ENCODE measurements around the gene RDX. TPM values are rescaled to one million over a fixed set of nuclear protein-coding genes. Genes with fewer than 3 reads are reported as not detected.
"Not testable (repeated sequence)": the region's sequence is repeated elsewhere in the genome, so short reads cannot be mapped to it uniquely, and the experiment has no call there.

Gene RDX
- total RNA-seq, 2 experiments from 2014 or later: 35.2 to 37.4 TPM

DNA sequence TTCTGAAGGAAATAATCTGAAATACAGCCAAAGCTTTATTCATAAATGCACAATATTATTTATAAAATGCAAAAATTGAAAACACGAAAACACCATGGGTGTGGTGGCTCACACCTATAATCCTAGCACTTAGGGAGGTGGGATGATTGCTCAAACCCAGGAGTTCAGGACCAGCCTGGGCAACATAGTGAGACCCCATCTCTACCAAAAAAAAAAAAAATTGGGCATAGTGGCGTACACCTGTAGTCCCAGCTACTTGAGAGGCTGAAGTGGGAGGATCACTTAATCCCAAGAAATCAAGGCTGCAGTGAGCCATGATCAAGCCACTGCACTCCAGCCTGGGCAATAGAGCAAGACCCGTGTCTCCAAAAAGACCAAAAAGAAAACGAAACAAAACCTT, 5.2 kb upstream of the RDX start:
- Mint-ChIP-seq H3K4me1 (ENCODE audit: low read depth) (peaks cover 23% of the 10 kb centered on the region), H3K36me3 (ENCODE audit: low read depth) (no peaks in the 10 kb centered on the region), H3K9me3 (peaks cover 3% of the 10 kb centered on the region), H3K27ac (no peak overlapping the region), H3K4me3 (no peak overlapping the region), H3K27me3 (ENCODE audit: low read depth) (no peaks in the 10 kb centered on the region)
- DNase-seq: no peak
- CTCF ChIA-PET: interaction anchor here (0.6 kb wide), 1 partner anchor 35 kb away, joined by 8 read pairs; no protein-coding TSS in a partner anchor
- intact Hi-C loops (cut with micrococcal nuclease): no loop called here

DNA sequence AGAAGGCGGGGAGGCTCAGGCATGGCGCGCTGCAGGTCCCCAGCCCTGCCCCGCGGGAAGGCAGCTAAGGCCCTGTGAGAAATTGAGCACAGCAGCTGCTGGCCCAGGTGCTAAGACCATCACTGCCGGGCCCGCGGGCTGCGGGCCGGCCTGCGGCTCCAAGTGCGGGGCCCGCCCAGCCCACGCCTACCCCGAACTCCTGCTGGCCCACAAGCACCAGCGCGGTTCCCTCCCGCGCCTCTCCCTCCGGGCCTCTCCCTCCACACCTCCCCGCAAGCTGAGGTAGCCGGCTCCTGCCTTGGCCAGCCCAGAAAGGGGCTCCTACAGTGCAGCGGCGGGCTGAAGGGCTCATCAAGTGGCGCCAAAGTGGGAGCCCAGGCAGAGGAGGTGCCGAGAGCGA, 4.6 kb upstream of the RDX start:
- peaks cover 3% of the 10 kb centered on the region for H3K9me3 Mint-ChIP-seq
- intact Hi-C loops (cut with micrococcal nuclease): no loop called here
- no peaks in the 10 kb centered on the region for H3K27me3 Mint-ChIP-seq (ENCODE audit: low read depth)
- no peak for DNase-seq
- H3K27ac Mint-ChIP-seq: no peak overlapping the region
- no peak overlapping the region for H3K4me3 Mint-ChIP-seq
- CTCF ChIA-PET: interaction anchor here (0.6 kb wide), 1 partner anchor 35 kb away, joined by 8 read pairs; no protein-coding TSS in a partner anchor
- no peaks in the 10 kb centered on the region for H3K36me3 Mint-ChIP-seq (ENCODE audit: low read depth)
- peaks cover 23% of the 10 kb centered on the region for H3K4me1 Mint-ChIP-seq (ENCODE audit: low read depth)

DNA sequence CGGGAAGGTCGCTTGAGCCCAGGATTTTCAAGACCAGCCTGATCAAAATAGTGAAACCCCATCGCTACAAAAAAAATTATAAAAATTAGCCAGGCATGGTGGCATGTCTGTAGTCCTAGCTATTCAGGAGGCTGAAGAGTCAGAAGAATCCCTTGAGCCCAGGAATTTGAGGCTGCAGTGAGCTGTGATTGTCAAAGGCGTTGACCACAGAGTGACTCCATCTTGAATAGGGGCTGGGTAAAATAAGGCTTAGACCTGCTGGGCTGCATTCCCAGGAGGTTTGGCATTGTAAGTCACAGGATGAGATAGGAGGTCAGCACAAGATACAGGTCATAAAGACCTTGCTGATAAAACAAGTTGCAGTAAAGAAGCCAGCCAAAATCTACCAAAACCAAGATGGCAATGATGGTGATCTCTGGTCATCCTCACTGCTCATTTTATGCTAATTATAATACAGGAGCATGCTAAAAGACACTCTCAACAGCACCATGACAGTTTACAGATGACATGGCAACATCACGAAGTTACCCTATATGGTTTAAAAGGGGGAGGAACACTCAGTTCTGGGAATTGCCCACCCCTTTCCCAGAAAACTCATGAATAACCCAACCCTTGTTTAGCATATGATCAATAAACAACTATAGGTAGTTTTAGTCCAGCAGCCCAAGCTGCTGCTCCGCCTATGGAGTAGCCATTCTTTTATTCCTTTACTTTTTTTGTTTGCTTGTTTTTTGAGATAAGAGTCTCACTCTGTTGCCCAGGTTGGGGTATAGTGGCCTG, 2.8 kb upstream of the RDX start:
- Mint-ChIP-seq H3K27ac (no peak overlapping the region), H3K9me3 (peaks cover 3% of the 10 kb centered on the region), H3K36me3 (ENCODE audit: low read depth) (peaks cover 4% of the 10 kb centered on the region), H3K4me3 (no peak overlapping the region), H3K4me1 (ENCODE audit: low read depth) (peaks cover 29% of the 10 kb centered on the region), H3K27me3 (ENCODE audit: low read depth) (no peaks in the 10 kb centered on the region)
- CTCF ChIA-PET: interaction anchor here (0.6 to 1.3 kb wide), 2 partner anchors 10 to 64 kb away, joined by 3 to 4 read pairs; no protein-coding TSS in a partner anchor
- no peak for DNase-seq
- intact Hi-C loops (cut with micrococcal nuclease): no loop called here

DNA sequence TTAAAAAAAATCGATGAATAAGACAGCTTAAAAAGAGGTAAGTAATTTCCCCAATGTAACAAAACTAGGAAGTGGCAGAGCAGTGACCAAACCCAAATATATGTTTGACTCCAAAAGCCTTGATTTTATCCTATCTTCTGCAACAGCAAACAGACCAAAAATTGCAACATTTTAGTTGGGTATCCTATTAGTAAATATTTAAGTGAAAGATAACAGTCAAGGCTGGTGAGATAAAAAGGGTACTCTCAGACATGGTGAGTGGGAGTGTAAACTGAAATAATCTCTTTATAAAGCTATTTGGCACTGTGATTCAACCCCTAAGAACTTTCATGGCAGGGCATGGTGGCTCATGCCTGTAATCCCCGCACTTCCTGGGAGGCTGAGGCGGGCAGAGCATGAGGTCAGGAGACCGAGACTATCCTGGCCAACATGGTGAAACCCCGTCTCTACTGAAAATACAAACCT, 1.9 kb upstream of the RDX start:
- Mint-ChIP-seq H3K9me3 (peaks cover 3% of the 10 kb centered on the region), H3K4me1 (ENCODE audit: low read depth) (peaks cover 35% of the 10 kb centered on the region), H3K27ac (no peak overlapping the region), H3K4me3 (no peak overlapping the region), H3K27me3 (ENCODE audit: low read depth) (no peaks in the 10 kb centered on the region), H3K36me3 (ENCODE audit: low read depth) (peaks cover 5% of the 10 kb centered on the region)
- no peak for DNase-seq
- intact Hi-C loops (cut with micrococcal nuclease): no loop called here
- CTCF ChIA-PET: interaction anchor here (1.3 kb wide), 1 partner anchor 11 kb away, joined by 4 read pairs; no protein-coding TSS in a partner anchor

DNA sequence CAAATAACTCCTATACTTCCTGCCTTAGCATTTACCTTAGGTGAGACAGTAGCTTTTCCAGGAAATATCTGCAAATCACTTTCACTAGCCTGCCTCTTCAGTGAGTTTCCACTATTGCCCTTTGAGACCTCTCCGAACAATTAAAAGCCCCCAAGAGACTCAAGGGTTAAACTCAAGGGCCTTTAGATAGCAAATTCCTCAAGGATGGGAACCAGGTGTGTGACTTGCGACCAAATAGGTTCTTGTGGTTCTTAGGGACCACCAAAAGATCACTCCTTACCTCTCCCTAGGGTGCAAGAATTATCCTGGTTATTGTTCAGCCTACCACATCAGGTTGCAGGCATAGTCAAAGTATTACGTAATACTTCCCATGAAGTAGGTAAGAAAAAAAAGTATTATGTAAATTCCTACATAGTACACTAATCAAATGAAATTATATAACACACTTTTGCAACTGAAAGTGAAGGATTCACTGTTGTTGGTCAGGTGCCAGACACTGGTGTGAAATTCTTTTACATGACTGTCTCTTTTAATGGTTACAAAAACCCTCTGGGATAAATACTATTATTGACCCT, 1.4 kb upstream of the RDX start:
- Mint-ChIP-seq H3K36me3 (ENCODE audit: low read depth) (peaks cover 5% of the 10 kb centered on the region), H3K4me3 (peak overlapping the region; percentile 51), H3K9me3 (peaks cover 3% of the 10 kb centered on the region), H3K27ac (no peak overlapping the region), H3K4me1 (ENCODE audit: low read depth) (peaks cover 36% of the 10 kb centered on the region), H3K27me3 (ENCODE audit: low read depth) (no peaks in the 10 kb centered on the region)
- CTCF ChIA-PET: interaction anchor here (0.6 to 1.6 kb wide), 3 partner anchors 11 to 70 kb away, joined by 4 to 5 read pairs (median 4); no protein-coding TSS in a partner anchor
- peak; percentile 26 for DNase-seq
- intact Hi-C loops (cut with micrococcal nuclease): loop anchor here (2.0 kb wide), 1 partner anchor 19 kb away; no protein-coding TSS in a partner anchor

DNA sequence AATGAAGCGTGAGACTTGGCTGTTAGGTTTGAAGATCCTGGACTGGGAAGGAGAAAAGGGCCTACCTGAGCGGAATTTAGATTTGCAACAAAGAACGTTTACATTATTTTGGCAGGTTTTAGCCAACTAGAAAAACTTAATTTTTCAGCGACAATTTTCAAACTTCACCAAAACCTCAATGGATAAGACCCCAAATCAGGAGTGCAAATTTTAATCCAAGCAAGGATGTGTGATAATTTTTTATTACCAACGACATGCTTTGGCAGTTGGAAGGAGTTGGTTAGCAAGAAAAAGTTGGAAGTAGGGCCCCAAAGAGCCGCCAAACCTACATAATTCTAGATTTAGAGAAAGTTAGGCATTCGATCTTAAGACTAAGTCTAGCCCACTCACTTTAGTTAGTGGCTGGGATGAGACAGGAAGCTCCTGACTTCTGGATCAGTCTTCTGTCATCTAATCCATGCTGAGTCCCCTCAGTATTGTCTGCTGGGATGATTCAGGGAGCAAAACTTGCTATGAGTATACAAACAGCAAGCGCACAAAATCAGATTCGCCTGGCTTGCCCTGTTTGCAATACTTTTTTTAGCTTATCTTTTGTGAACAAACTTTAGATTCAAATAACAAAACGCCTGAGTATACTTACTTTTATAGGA, 787 bp upstream of the RDX start:
- intact Hi-C loops (cut with micrococcal nuclease): loop anchor here (2.0 kb wide), 1 partner anchor 18 kb away; no protein-coding TSS in a partner anchor
- Mint-ChIP-seq H3K27ac (no peak overlapping the region), H3K4me1 (ENCODE audit: low read depth) (peaks cover 37% of the 10 kb centered on the region), H3K4me3 (peak overlapping the region; percentile 51), H3K9me3 (peaks cover 3% of the 10 kb centered on the region), H3K27me3 (ENCODE audit: low read depth) (no peaks in the 10 kb centered on the region), H3K36me3 (ENCODE audit: low read depth) (peaks cover 5% of the 10 kb centered on the region)
- CTCF ChIA-PET: interaction anchor here (0.6 to 1.6 kb wide), 6 partner anchors 31 to 958 kb away, joined by 3 to 5 read pairs (median 4); no protein-coding TSS in a partner anchor
- no peak for DNase-seq

DNA sequence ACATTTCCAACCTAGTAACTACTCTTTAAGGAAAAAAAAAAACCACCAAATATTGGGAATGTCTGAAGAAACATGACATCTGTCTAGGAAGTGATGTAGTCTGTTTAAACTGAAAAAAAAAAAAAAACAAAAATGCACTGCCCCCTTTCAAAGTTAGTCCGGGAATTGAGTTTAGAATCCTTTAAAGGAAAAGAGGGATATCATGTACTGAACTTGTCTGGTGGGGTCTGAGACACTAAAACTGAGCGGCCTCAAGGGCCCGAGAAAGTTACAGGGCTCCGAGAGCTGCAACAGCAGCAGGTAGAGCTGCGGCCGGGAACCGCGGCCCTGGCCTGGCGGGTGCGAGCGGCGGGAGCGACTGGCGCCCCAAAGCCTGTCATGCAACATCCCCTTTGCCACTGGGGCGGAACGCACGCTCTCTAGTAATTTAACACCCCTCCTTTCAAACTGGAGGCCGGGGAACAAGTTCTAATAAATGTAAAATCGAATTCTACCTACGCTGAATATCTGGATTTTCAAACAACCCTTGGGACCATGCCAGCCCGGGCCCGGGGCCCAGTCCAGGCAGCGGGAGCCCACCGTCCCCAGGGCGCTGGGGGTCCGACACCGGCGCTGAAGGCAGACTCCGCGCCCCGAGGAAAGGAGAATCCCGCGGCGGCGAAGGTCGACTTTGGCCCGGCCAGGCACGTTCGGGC, 736 bp downstream of the RDX start:
- DNase-seq: peak; percentile 67
- H3K27me3 Mint-ChIP-seq (ENCODE audit: low read depth): no peaks in the 10 kb centered on the region
- CTCF ChIA-PET: interaction anchor here (1.3 to 1.6 kb wide), 2 partner anchors 33 to 54 kb away, joined by 5 read pairs; no protein-coding TSS in a partner anchor
- peak overlapping the region; percentile 91 for H3K4me3 Mint-ChIP-seq
- intact Hi-C loops (cut with micrococcal nuclease): loop anchor here (1.0 to 2.0 kb wide), 5 partner anchors 17 to 136 kb away; no protein-coding TSS in a partner anchor
- peaks cover 43% of the 10 kb centered on the region for H3K4me1 Mint-ChIP-seq (ENCODE audit: low read depth)
- peak overlapping the region; percentile 83 for H3K27ac Mint-ChIP-seq
- peaks cover 10% of the 10 kb centered on the region for H3K36me3 Mint-ChIP-seq (ENCODE audit: low read depth)
- peaks cover 3% of the 10 kb centered on the region for H3K9me3 Mint-ChIP-seq

DNA sequence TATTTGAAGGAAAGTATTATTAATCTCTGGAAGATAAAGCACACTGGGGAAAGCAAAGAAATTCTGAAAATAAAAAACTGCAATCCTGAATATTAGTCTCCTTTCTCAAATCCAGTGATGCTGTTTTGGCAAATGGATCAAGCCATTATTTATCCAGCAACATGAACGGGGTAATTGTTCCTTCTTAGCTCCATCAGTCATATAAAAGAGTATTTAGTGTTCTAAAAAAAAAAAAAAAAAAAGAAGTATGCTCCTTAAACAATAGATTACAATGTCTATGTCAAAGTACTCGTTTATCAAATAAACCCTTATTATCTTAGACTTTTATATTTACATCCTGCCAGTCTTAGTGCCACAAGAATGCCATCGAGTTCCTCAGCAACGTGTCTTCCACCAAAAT, 1.3 kb downstream of the RDX start:
- peak overlapping the region; percentile 91 for H3K4me3 Mint-ChIP-seq
- DNase-seq: no peak
- peaks cover under 1% of the 10 kb centered on the region for H3K9me3 Mint-ChIP-seq
- no peaks in the 10 kb centered on the region for H3K27me3 Mint-ChIP-seq (ENCODE audit: low read depth)
- H3K4me1 Mint-ChIP-seq (ENCODE audit: low read depth): peaks cover 45% of the 10 kb centered on the region
- peaks cover 10% of the 10 kb centered on the region for H3K36me3 Mint-ChIP-seq (ENCODE audit: low read depth)
- CTCF ChIA-PET: no interaction called here
- no peak overlapping the region for H3K27ac Mint-ChIP-seq
- intact Hi-C loops (cut with micrococcal nuclease): loop anchor here (1.0 kb wide), 1 partner anchor 78 kb away; no protein-coding TSS in a partner anchor

DNA sequence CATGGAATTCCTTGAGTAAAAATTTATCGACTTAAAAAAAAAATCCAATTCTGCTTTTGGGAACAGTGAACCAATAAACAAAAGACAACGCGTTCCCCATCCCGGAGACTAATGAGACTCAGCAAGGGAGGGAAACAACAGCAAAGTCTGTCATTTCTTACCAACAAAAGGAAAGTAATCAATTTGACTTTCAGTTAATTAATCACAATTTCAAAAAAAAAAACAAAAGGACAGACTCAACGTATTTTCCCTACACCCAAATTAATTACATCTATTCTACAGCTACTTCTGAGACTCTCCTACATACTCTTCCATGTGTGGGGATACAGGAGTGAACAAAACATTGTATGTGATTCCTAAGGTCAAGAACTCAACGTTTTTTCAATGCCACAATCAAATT, 1.9 kb downstream of the RDX start:
- no peak overlapping the region for H3K27ac Mint-ChIP-seq
- CTCF ChIA-PET: interaction anchor here (1.0 kb wide), 1 partner anchor 73 kb away, joined by 3 read pairs; no protein-coding TSS in a partner anchor
- H3K36me3 Mint-ChIP-seq (ENCODE audit: low read depth): peaks cover 10% of the 10 kb centered on the region
- H3K27me3 Mint-ChIP-seq (ENCODE audit: low read depth): no peaks in the 10 kb centered on the region
- intact Hi-C loops (cut with micrococcal nuclease): no loop called here
- no peak for DNase-seq
- peak overlapping the region; percentile 91 for H3K4me3 Mint-ChIP-seq
- H3K9me3 Mint-ChIP-seq: no peaks in the 10 kb centered on the region
- peaks cover 43% of the 10 kb centered on the region for H3K4me1 Mint-ChIP-seq (ENCODE audit: low read depth)

DNA sequence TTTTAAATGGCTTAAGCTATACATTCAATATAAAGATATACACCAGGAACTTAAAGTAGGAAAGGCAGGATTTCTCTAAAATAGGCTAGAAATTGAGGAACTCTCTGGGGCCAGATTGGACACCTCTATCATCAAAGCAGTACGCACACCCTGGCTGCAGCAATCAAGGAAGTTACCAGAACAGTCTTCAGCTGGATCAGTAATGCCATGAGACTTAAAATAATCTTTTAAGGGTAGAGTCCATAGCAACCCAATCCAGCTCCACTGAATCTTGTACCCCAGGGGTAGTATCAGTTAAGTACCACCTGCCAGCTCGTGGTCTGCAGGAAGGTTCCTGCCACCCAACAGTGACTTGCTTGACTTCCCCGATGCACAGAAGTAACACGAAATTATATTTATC, 3.0 kb downstream of the RDX start:
- intact Hi-C loops (cut with micrococcal nuclease): no loop called here
- H3K4me3 Mint-ChIP-seq: peak overlapping the region; percentile 18
- DNase-seq: no peak
- H3K9me3 Mint-ChIP-seq: no peaks in the 10 kb centered on the region
- peaks cover 10% of the 10 kb centered on the region for H3K36me3 Mint-ChIP-seq (ENCODE audit: low read depth)
- no peaks in the 10 kb centered on the region for H3K27me3 Mint-ChIP-seq (ENCODE audit: low read depth)
- no peak overlapping the region for H3K27ac Mint-ChIP-seq
- CTCF ChIA-PET: interaction anchor here (0.6 kb wide), 1 partner anchor 934 kb away, joined by 3 read pairs; no protein-coding TSS in a partner anchor
- H3K4me1 Mint-ChIP-seq (ENCODE audit: low read depth): peaks cover 36% of the 10 kb centered on the region

DNA sequence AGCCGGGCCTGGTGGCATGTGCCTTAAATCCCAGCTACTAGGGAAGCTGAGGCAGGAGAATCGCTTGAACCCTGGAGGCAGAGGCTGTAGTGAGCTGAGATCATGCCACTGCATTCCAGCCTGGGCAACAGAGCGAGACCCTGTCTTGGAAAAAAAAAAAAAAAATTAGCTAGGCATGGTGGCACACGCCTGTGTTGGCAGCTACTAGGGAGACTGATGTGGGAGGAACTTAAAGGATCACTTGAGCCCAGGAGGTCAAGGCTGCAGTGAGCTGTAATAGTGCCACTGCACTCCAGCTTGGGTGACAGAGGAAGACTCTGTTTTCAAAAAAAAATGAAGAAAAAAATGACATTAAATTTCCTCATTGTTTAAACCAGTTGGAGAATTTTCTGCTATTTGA, 4.3 kb downstream of the RDX start:
- H3K36me3 Mint-ChIP-seq (ENCODE audit: low read depth); intact Hi-C loops (cut with micrococcal nuclease); H3K9me3 Mint-ChIP-seq; H3K27me3 Mint-ChIP-seq (ENCODE audit: low read depth); DNase-seq; H3K27ac Mint-ChIP-seq; H3K4me3 Mint-ChIP-seq: not testable (repeated sequence)
- CTCF ChIA-PET: interaction anchor here (0.8 kb wide), 1 partner anchor 105 kb away, joined by 3 read pairs; no protein-coding TSS in a partner anchor
- H3K4me1 Mint-ChIP-seq (ENCODE audit: low read depth): peaks cover 36% of the 10 kb centered on the region
